HCT116 (cell line): Measurements from ENCODE around the gene LIPH. TPM values are rescaled to one million over a fixed set of nuclear protein-coding genes. Genes with fewer than 3 reads are reported as not detected.

Experiments used
- ATAC-seq: fragments of 200-7000 bp; cut with Tn5 transposase; 2 replicates; pipeline ENCODE4 v1.9.1; 2020; ENCODE audit warnings: mild to moderate bottlenecking, moderate library complexity
- BruUV-seq: library from RNA; stranded (reverse); fragments of 400-500 nt; replicated peaks from 2 replicates; lab custom pipeline; 2021; lab: Mats Ljungman, UMichigan
- CTCF ChIA-PET: fragments of 300-600 bp; sonication (Branson Sonifier 250); formaldehyde crosslinking; loops from one replicate; lab custom pipeline; 2021; ENCODE audit warnings: antibody characterized with exemption; lab: Charles Lee
- POLR2A ChIA-PET: fragments of 300-600, 350-600 bp; sonication (Branson Sonifier 250); formaldehyde crosslinking; loops from one replicate; lab custom pipeline; 2021; ENCODE audit warnings: antibody characterized with exemption; lab: Charles Lee
- RAD21 ChIA-PET, 2 experiments: fragments of 300-600 bp; sonication (Branson Sonifier 250); formaldehyde crosslinking; loops; one replicate each; lab custom pipeline; 2023; ENCODE audit warnings: low total read pairs in 2 of 2; ENCODE audit not compliant: uncharacterized antibody in 2 of 2, unreplicated experiment in 2 of 2, low non-redundant PET in 1 of 2; lab: Charles Lee
- DNase-seq: peaks from one replicate; pipeline ENCODE4 v3.0.0-alpha.2; 2010; ENCODE audit warnings: low read depth, low spot score
- H2AFZ ChIP-seq: fragments of 200-600 bp; shearing (Covaris generic), sonication (generic); 2 replicates; pipeline ENCODE4 v1.6.1; 2017; ENCODE audit warnings: low read depth, mixed run types, mixed read lengths, antibody characterized with exemption, low read length; ENCODE audit not compliant: poor library complexity, severe bottlenecking
- H3K27ac ChIP-seq: 2 replicates; pipeline ENCODE4 v1.5.1; 2012; ENCODE audit warnings: low read depth, low read length
- H3K27me3 ChIP-seq: fragments of 200-600 bp; sonication (generic); 2 replicates; pipeline ENCODE4 v1.6.1; 2016; ENCODE audit warnings: mixed run types, low read length, mixed read lengths; ENCODE audit not compliant: insufficient read depth
- H3K36me3 ChIP-seq, 2 experiments: fragments of 200-500 bp in 1 of 2; fragments of 200-600 bp in 1 of 2; sonication (Bioruptor generic) in 1 of 2; sonication (generic) in 1 of 2; 2 replicates each; pipeline versions ENCODE4 v1.5.1 to v1.6.1; 2014 to 2016; ENCODE audit warnings: low read length in 2 of 2, inconsistent platforms in 1 of 2, mixed read lengths in 1 of 2, mixed run types in 1 of 2; ENCODE audit not compliant: insufficient read depth in 2 of 2, control insufficient read depth in 1 of 2
- H3K4me1 ChIP-seq, 2 experiments: fragments of 200-600 bp in 1 of 2; sonication (generic) in 1 of 2; 2 replicates each; pipeline versions ENCODE4 v1.5.1 to v1.6.1; 2012 to 2017; ENCODE audit warnings: low read length in 2 of 2, inconsistent platforms in 1 of 2, mild to moderate bottlenecking in 1 of 2, mixed read lengths in 1 of 2, mixed run types in 1 of 2, moderate library complexity in 1 of 2; ENCODE audit not compliant: insufficient read depth in 2 of 2, control insufficient read depth in 1 of 2
- H3K4me2 ChIP-seq: fragments of 200-600 bp; sonication (generic); 2 replicates; pipeline ENCODE4 v1.6.1; 2017; ENCODE audit warnings: mixed run types, low read length, mixed read lengths
- H3K4me3 ChIP-seq, 2 experiments: fragments of 200-600 bp in 1 of 2; sonication (generic) in 1 of 2; replicated peaks in 1 of 2; 2 replicates each; pipeline ENCODE4 v1.5.1; 2011 to 2016; ENCODE audit warnings: low read length in 2 of 2, control low read depth in 1 of 2, low read depth in 1 of 2, mild to moderate bottlenecking in 1 of 2, mixed read lengths in 1 of 2, mixed run types in 1 of 2
- H3K79me2 ChIP-seq: fragments of 200-600 bp; sonication (generic); 2 replicates; pipeline ENCODE4 v1.6.1; 2017; ENCODE audit warnings: mild to moderate bottlenecking, mixed run types, low read length, moderate library complexity, mixed read lengths; ENCODE audit not compliant: insufficient read depth
- H3K9ac ChIP-seq: fragments of 200-600 bp; sonication (generic); 2 replicates; pipeline ENCODE4 v1.6.1; 2016; ENCODE audit warnings: low read length, mixed read lengths
- H3K9me2 ChIP-seq: fragments of 200-600 bp; sonication (generic), shearing (Covaris generic); 2 replicates; pipeline ENCODE4 v1.6.1; 2017; ENCODE audit warnings: mixed run types, mild to moderate bottlenecking, moderate library complexity; ENCODE audit not compliant: insufficient read depth
- H3K9me3 ChIP-seq, 2 experiments: fragments of 200-500 bp in 1 of 2; fragments of 200-600 bp in 1 of 2; sonication (Bioruptor generic) in 1 of 2; sonication (generic) in 1 of 2; 2 replicates each; pipeline ENCODE4 v1.6.1; 2014 to 2017; ENCODE audit warnings: low read length in 2 of 2, mixed read lengths in 2 of 2, inconsistent platforms in 1 of 2, low read depth in 1 of 2, mild to moderate bottlenecking in 1 of 2, mixed run types in 1 of 2, moderate library complexity in 1 of 2; ENCODE audit not compliant: control insufficient read depth in 1 of 2, insufficient read depth in 1 of 2
- H4K20me1 ChIP-seq: fragments of 200-600 bp; sonication (generic), shearing (Covaris generic); 2 replicates; pipeline ENCODE4 v1.6.1; 2017; ENCODE audit warnings: mixed run types, mild to moderate bottlenecking, moderate library complexity; ENCODE audit not compliant: insufficient read depth
- ATF3 ChIP-seq: IDR thresholded peaks from 2 replicates; pipeline ENCODE4 v1.6.1; 2012
- CBX3 ChIP-seq: IDR thresholded peaks from 2 replicates; pipeline ENCODE4 v1.6.1; 2012; ENCODE audit warnings: low read depth
- CEBPB ChIP-seq: IDR thresholded peaks from 2 replicates; pipeline ENCODE4 v1.6.1; 2012; ENCODE audit warnings: low read depth
- EGR1 ChIP-seq: IDR thresholded peaks from 2 replicates; pipeline ENCODE4 v1.6.1; 2012; ENCODE audit warnings: low read depth
- ELF1 ChIP-seq: IDR thresholded peaks from 2 replicates; pipeline ENCODE4 v1.6.1; 2012; ENCODE audit warnings: low read depth, borderline replicate concordance
- EZH2 ChIP-seq: fragments of 200-600 bp; sonication (generic); IDR thresholded peaks from 2 replicates; pipeline ENCODE4 v1.6.1; 2017; ENCODE audit warnings: antibody characterized with exemption, mixed run types
- EZH2phosphoT487 ChIP-seq: fragments of 200-600 bp; IDR thresholded peaks from 2 replicates; pipeline ENCODE4 v1.6.1; 2018; ENCODE audit warnings: antibody characterized with exemption, borderline replicate concordance
- FOSL1 ChIP-seq: IDR thresholded peaks from 2 replicates; pipeline ENCODE4 v1.6.1; 2012; ENCODE audit warnings: low read depth
- JUND ChIP-seq: IDR thresholded peaks from 2 replicates; pipeline ENCODE4 v1.6.1; 2012
- POLR2AphosphoS5 ChIP-seq: IDR thresholded peaks from 2 replicates; pipeline ENCODE4 v1.6.1; 2011; ENCODE audit warnings: mild to moderate bottlenecking, low read depth, low read length, moderate library complexity
- REST ChIP-seq: IDR thresholded peaks from 2 replicates; pipeline ENCODE4 v1.6.1; 2012; ENCODE audit warnings: low read depth
- SIN3A ChIP-seq: IDR thresholded peaks from 2 replicates; pipeline ENCODE4 v1.6.1; 2012; ENCODE audit warnings: low read depth
- SP1 ChIP-seq: IDR thresholded peaks from 2 replicates; pipeline ENCODE4 v1.6.1; 2012; ENCODE audit warnings: low read depth
- TCF7L2 ChIP-seq: IDR thresholded peaks from 2 replicates; pipeline ENCODE4 v1.7.0; 2011; ENCODE audit warnings: borderline replicate concordance, inconsistent platforms; ENCODE audit not compliant: insufficient read depth, insufficient read length; ENCODE audit errors: extremely low read depth
- YY1 ChIP-seq: IDR thresholded peaks from 2 replicates; pipeline ENCODE4 v1.6.1; 2011; ENCODE audit warnings: low read length, low read depth, moderate library complexity, mild to moderate bottlenecking; ENCODE audit not compliant: insufficient replicate concordance; ENCODE audit errors: extremely low read depth
- ZFX ChIP-seq: fragments of 450-650 bp; IDR thresholded peaks from 2 replicates; pipeline ENCODE4 v1.6.1; 2017
- ZNF274 ChIP-seq: fragments of 200-500 bp; sonication (Bioruptor generic); IDR thresholded peaks from 2 replicates; pipeline ENCODE4 v1.6.1; 2014; ENCODE audit warnings: mild to moderate bottlenecking, low read depth, low read length, inconsistent platforms
- intact Hi-C: fragments of 100-400 bp; cut with micrococcal nuclease; formaldehyde crosslinking; loops from 2 replicates; pipeline ENCODE4 v1.10.0; 2022
- total RNA-seq: library from RNA; stranded (reverse); gene quantifications from one replicate; pipeline ENCODE4 v1.2.1, GENCODE V29; 2021; ENCODE audit not compliant: unreplicated experiment
- TF ChIP-seq, protein P1 (sequence below): IDR thresholded peaks from 2 replicates; pipeline ENCODE4 v1.6.1; 2011; ENCODE audit warnings: mild to moderate bottlenecking, low read length, moderate library complexity; ENCODE audit not compliant: insufficient replicate concordance; ENCODE audit errors: extremely low read depth
- TF ChIP-seq, protein P2 (sequence below), 3 experiments: fragments of 200-600 bp in 1 of 3; sonication (generic) in 1 of 3; IDR thresholded peaks in 2 of 3; conservative IDR thresholded peaks in 1 of 3; 2 replicates each; pipeline ENCODE4 v1.5.1; 2012 to 2017; ENCODE audit warnings: low read depth in 2 of 3, low read length in 2 of 3, antibody characterized with exemption in 1 of 3, borderline replicate concordance in 1 of 3, control low read depth in 1 of 3, mild to moderate bottlenecking in 1 of 3, mixed read lengths in 1 of 3, mixed run types in 1 of 3, moderate library complexity in 1 of 3; ENCODE audit not compliant: insufficient read depth in 1 of 3
- TF ChIP-seq, protein P3 (sequence below): IDR thresholded peaks from 2 replicates; pipeline ENCODE4 v1.6.1; 2012

The LIPH gene
- total RNA-seq, 1 experiment from 2014 or later = 13.7 TPM

- intact Hi-C loops = no loop called here
- Histone ChIP-seq H3K9ac (no peak overlapping the region), H3K9me3 (no peaks in the 10 kb centered on the region), H3K4me3 (no peak overlapping the region), H4K20me1 (no peaks in the 10 kb centered on the region), H2AFZ (no peak overlapping the region), H3K36me3 (peaks cover 0 to 11% of the 10 kb centered on the region in 2 experiments; a peak in 2 of 4 replicates), H3K27me3 (no peaks in the 10 kb centered on the region), H3K27ac (no peak overlapping the region), H3K4me2 (no peak overlapping the region), H3K4me1 (no peaks in the 10 kb centered on the region), H3K79me2 (no peaks in the 10 kb centered on the region), H3K9me2 (no peaks in the 10 kb centered on the region)
- POLR2A ChIA-PET = no interaction called here
- no peak for DNase-seq
- RAD21 ChIA-PET = no interaction called here
- CTCF ChIA-PET = no interaction called here
- no peak for TF ChIP-seq CBX3
- no peak for TF ChIP-seq REST
- no peak for TF ChIP-seq CEBPB
- TF ChIP-seq SP1 = no peak
- no peak for TF ChIP-seq ATF3
- no peak for TF ChIP-seq EGR1
- TF ChIP-seq ZFX = no peak
- no peak for TF ChIP-seq TCF7L2
- no peak for TF ChIP-seq EZH2
- TF ChIP-seq ZNF274 = no peak
- TF ChIP-seq POLR2AphosphoS5 = no peak
- no peak for TF ChIP-seq SIN3A
- TF ChIP-seq JUND = no peak
- TF ChIP-seq ELF1 = no peak
- TF ChIP-seq EZH2phosphoT487 = no peak
- TF ChIP-seq, protein P1, sequence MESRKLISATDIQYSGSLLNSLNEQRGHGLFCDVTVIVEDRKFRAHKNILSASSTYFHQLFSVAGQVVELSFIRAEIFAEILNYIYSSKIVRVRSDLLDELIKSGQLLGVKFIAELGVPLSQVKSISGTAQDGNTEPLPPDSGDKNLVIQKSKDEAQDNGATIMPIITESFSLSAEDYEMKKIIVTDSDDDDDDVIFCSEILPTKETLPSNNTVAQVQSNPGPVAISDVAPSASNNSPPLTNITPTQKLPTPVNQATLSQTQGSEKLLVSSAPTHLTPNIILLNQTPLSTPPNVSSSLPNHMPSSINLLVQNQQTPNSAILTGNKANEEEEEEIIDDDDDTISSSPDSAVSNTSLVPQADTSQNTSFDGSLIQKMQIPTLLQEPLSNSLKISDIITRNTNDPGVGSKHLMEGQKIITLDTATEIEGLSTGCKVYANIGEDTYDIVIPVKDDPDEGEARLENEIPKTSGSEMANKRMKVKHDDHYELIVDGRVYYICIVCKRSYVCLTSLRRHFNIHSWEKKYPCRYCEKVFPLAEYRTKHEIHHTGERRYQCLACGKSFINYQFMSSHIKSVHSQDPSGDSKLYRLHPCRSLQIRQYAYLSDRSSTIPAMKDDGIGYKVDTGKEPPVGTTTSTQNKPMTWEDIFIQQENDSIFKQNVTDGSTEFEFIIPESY = no peak
- TF ChIP-seq, protein P2, sequence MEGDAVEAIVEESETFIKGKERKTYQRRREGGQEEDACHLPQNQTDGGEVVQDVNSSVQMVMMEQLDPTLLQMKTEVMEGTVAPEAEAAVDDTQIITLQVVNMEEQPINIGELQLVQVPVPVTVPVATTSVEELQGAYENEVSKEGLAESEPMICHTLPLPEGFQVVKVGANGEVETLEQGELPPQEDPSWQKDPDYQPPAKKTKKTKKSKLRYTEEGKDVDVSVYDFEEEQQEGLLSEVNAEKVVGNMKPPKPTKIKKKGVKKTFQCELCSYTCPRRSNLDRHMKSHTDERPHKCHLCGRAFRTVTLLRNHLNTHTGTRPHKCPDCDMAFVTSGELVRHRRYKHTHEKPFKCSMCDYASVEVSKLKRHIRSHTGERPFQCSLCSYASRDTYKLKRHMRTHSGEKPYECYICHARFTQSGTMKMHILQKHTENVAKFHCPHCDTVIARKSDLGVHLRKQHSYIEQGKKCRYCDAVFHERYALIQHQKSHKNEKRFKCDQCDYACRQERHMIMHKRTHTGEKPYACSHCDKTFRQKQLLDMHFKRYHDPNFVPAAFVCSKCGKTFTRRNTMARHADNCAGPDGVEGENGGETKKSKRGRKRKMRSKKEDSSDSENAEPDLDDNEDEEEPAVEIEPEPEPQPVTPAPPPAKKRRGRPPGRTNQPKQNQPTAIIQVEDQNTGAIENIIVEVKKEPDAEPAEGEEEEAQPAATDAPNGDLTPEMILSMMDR (IDR thresholded peaks at IDR 0.05 in 2 of 3, conservative IDR thresholded peaks at IDR 0.05 in 1 of 3; ENCODE audit: borderline replicate concordance in 1 of 3, insufficient read depth in 1 of 3, low read depth in 2 of 3, low read length in 2 of 3) = no peak
- no peak for TF ChIP-seq FOSL1
- TF ChIP-seq, protein P3, sequence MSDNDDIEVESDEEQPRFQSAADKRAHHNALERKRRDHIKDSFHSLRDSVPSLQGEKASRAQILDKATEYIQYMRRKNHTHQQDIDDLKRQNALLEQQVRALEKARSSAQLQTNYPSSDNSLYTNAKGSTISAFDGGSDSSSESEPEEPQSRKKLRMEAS = no peak
- no peak for TF ChIP-seq YY1
- no TSS peak for BruUV-seq
- no peak for ATAC-seq
Observed at GRCh38 chr3:185517387-185518130, 34.8 kb downstream of the LIPH start.
